ENCODE measurements around the gene CERCAM. TPM values are rescaled to one million over a fixed set of nuclear protein-coding genes. Genes with fewer than 3 reads are reported as not detected.

Gene CERCAM
- total and polyA plus RNA-seq, 2 of the 4 experiments (the other 2 are of a cell fraction) = 15.1 to 118 TPM

DNA sequence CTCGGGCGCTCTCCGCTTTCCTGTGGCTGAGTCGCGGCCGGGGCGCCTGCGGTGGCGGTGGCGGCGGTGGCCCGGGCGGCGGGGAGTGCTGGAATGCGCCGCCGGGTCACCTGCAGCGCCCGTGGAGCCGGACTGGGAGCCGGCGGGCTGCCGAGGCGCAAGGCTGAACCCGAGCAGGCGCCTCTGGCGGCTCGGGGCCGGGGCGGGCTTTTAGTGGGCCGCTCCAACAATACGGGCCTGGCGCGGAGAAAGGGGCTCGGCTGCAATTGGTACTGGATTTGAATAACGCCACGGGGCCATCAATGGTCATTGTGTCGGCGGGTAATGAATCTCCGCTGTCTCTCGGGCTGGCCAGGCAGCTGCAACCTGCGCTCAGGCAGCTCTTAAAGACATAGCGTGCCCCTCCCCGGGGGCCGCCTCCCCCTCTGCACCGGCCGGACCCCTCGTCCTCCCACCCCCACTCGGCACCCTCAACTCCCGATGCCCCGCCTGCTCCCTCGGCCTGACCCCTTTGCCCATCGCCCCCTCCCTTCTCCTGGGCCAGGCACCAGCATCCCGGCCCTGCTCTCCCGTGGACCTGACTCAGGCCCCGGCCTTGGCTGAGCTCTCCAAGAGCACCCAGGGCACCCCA lies 27.4 kb upstream of the CERCAM start:
- no peak overlapping the region for H2AFZ ChIP-seq (replicated peaks; ENCODE audit: low read length, poor library complexity)
- peaks cover 19% of the 10 kb centered on the region for H3K36me3 ChIP-seq (ENCODE audit: control insufficient read depth, insufficient read depth, low read length)
- WGBS, 2 experiments (ENCODE audit: extremely low coverage in 2 of 2, insufficient read length in 1 of 2) = 70% methylated on average over 35 of the region's 56 CpGs; no CpG with 5 or more reads in 1 of the 2 experiments
- no peak overlapping the region for H3K18ac ChIP-seq (ENCODE audit: low read depth, low read length)
- ChIA-PET POLR2A (ENCODE audit: unreplicated experiment) (no interaction called here), CTCF (no interaction called here)
- H2BK15ac ChIP-seq (ENCODE audit: low read depth, low read length) = no peak overlapping the region
- no peak overlapping the region for H3K4me3 ChIP-seq (ENCODE audit: insufficient read depth, low read depth, low read length)
- dilution Hi-C loops (cut with HindIII; ENCODE audit: low sequenced_read_pairs, unreplicated experiment) = no loop called here
- no peak overlapping the region for H3K4ac ChIP-seq (ENCODE audit: low read depth, low read length)
- no peak overlapping the region for H3K4me2 ChIP-seq (ENCODE audit: low read depth, low read length)
- H3K9me1 ChIP-seq (ENCODE audit: insufficient read depth, low read length) = no peaks in the 10 kb centered on the region
- DNase-seq = no peak
- H3K27me3 ChIP-seq (ENCODE audit: control insufficient read depth, insufficient read depth, low read length) = peaks cover 16% of the 10 kb centered on the region
- in situ Hi-C loops (cut with MboI; ENCODE audit: low sequenced_read_pairs) = no loop called here
- no peaks in the 10 kb centered on the region for H3K9me3 ChIP-seq (ENCODE audit: control insufficient read depth, insufficient read depth, low read length)
- ATAC-seq (ENCODE audit: low read depth) = no peak
- H3K23ac ChIP-seq (ENCODE audit: low read depth, low read length) = no peak overlapping the region
- no peak overlapping the region for H2AK5ac ChIP-seq (ENCODE audit: low read depth, low read length)
- H3K9ac ChIP-seq (ENCODE audit: low read depth, low read length) = no peak overlapping the region
- no peak overlapping the region for H2BK5ac ChIP-seq (ENCODE audit: low read depth, low read length, poor library complexity, severe bottlenecking)
- BruUV-seq (replicated peaks) = no TSS peak
- TF ChIP-seq MAFK (IDR thresholded peaks at IDR 0.05; ENCODE audit: low read depth, low read length) (no peak), RFX5 (IDR thresholded peaks at IDR 0.05; ENCODE audit: low read depth, low read length) (no peak), NFE2L2 (IDR thresholded peaks at IDR 0.05; ENCODE audit: low read depth, low read length) (no peak), FOS (IDR thresholded peaks at IDR 0.05; ENCODE audit: low read depth, low read length) (no peak), MXI1 (IDR thresholded peaks at IDR 0.05; ENCODE audit: borderline replicate concordance, low read depth, low read length) (no peak), SMC3 (IDR thresholded peaks at IDR 0.05; ENCODE audit: low read depth, low read length) (no peak), MAZ (IDR thresholded peaks at IDR 0.05; ENCODE audit: borderline replicate concordance, low read depth, low read length) (no peak), RCOR1 (IDR thresholded peaks at IDR 0.05; ENCODE audit: insufficient replicate concordance, low read length) (no peak), CHD1 (IDR thresholded peaks at IDR 0.05; ENCODE audit: low read depth, low read length) (no peak), RAD21 (IDR thresholded peaks at IDR 0.05; ENCODE audit: low read length) (no peak), BHLHE40 (IDR thresholded peaks at IDR 0.05; ENCODE audit: low read depth, low read length) (no peak)
- TF ChIP-seq, protein P1, sequence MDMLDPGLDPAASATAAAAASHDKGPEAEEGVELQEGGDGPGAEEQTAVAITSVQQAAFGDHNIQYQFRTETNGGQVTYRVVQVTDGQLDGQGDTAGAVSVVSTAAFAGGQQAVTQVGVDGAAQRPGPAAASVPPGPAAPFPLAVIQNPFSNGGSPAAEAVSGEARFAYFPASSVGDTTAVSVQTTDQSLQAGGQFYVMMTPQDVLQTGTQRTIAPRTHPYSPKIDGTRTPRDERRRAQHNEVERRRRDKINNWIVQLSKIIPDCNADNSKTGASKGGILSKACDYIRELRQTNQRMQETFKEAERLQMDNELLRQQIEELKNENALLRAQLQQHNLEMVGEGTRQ (IDR thresholded peaks at IDR 0.05; ENCODE audit: low read depth, low read length) = no peak
- TF ChIP-seq, protein P2, sequence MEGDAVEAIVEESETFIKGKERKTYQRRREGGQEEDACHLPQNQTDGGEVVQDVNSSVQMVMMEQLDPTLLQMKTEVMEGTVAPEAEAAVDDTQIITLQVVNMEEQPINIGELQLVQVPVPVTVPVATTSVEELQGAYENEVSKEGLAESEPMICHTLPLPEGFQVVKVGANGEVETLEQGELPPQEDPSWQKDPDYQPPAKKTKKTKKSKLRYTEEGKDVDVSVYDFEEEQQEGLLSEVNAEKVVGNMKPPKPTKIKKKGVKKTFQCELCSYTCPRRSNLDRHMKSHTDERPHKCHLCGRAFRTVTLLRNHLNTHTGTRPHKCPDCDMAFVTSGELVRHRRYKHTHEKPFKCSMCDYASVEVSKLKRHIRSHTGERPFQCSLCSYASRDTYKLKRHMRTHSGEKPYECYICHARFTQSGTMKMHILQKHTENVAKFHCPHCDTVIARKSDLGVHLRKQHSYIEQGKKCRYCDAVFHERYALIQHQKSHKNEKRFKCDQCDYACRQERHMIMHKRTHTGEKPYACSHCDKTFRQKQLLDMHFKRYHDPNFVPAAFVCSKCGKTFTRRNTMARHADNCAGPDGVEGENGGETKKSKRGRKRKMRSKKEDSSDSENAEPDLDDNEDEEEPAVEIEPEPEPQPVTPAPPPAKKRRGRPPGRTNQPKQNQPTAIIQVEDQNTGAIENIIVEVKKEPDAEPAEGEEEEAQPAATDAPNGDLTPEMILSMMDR (conservative IDR thresholded peaks at IDR 0.05; ENCODE audit: low read depth, low read length) = no peak
- TF ChIP-seq, protein P3, sequence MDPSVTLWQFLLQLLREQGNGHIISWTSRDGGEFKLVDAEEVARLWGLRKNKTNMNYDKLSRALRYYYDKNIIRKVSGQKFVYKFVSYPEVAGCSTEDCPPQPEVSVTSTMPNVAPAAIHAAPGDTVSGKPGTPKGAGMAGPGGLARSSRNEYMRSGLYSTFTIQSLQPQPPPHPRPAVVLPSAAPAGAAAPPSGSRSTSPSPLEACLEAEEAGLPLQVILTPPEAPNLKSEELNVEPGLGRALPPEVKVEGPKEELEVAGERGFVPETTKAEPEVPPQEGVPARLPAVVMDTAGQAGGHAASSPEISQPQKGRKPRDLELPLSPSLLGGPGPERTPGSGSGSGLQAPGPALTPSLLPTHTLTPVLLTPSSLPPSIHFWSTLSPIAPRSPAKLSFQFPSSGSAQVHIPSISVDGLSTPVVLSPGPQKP (IDR thresholded peaks at IDR 0.05; ENCODE audit: borderline replicate concordance, low read depth, low read length) = no peak
- intact Hi-C loops (cut with micrococcal nuclease) = no loop called here
- no peak overlapping the region for H2BK120ac ChIP-seq (ENCODE audit: low read depth, low read length)
- no peak overlapping the region for H3K56ac ChIP-seq (ENCODE audit: extremely low read depth, insufficient read depth, low read length)
- no peaks in the 10 kb centered on the region; the same call in none of the 2 replicates for H4K20me1 ChIP-seq (ENCODE audit: insufficient read depth, low read length)
- no peak overlapping the region for H4K91ac ChIP-seq (ENCODE audit: insufficient read depth, low read depth, low read length)
- no peaks in the 10 kb centered on the region for H3K79me1 ChIP-seq (ENCODE audit: low read depth in 1 of 2, low read length in 2 of 2)
- H2BK20ac ChIP-seq (ENCODE audit: low read depth, low read length) = no peak overlapping the region
- H2AK9ac ChIP-seq (replicated peaks; ENCODE audit: low read depth, low read length, poor library complexity) = no peak overlapping the region
- H3K27ac ChIP-seq (ENCODE audit: insufficient read depth, low read length) = no peak overlapping the region
- H4K8ac ChIP-seq (ENCODE audit: low read depth in 2 of 2, low read length in 2 of 2) = no peak overlapping the region
- H3K14ac ChIP-seq (replicated peaks; ENCODE audit: low read depth, low read length) = no peak overlapping the region
- H4K5ac ChIP-seq (ENCODE audit: low read depth, low read length) = no peak overlapping the region
- no peaks in the 10 kb centered on the region for H3K4me1 ChIP-seq (ENCODE audit: control insufficient read depth, insufficient read depth, low read length)

Measured in IMR-90 (cell line).